CD4-positive, alpha-beta T cell treated with Interleukin-4 for 4 hours (primary cell): ENCODE measurements around the gene CTTNBP2.
A peak's percentile ranks its signal among the peaks of the same experiment; 100 is the strongest.
"Not testable (repeated sequence)": the region's sequence is repeated elsewhere in the genome, so short reads cannot be mapped to it uniquely, and the experiment has no call there.

Experiments used
- DNase-seq: peaks from one replicate; pipeline ENCODE4 v3.0.0-alpha.2; 2020

The CTTNBP2 gene

GRCh38 chr7:117728890-117729624, 144.2 kb downstream of the CTTNBP2 start:
- DNase-seq, result no peak

DNA sequence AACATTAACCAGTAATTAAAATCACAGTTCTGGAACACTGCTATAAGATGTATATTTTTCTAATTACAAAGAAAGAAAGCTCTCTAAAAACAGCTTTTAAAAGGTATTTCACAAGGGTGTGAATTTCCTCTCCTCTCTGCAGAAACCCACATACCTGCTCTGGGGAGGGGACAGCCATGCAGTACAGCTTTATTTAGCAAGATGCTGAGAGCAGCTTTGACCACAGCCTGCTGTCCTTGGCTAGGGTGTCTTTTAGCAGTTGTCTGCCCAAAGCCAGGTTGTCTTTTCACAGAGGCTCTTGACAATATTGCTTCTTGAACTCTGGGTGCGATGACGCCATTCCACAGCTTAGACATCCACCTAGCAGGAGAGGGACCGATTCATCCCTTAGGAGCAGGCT, 148.3 kb downstream of the CTTNBP2 start:
- DNase-seq, result no peak

GRCh38 chr7:117719377-117719776, 153.9 kb downstream of the CTTNBP2 start:
- no peak for DNase-seq

DNA sequence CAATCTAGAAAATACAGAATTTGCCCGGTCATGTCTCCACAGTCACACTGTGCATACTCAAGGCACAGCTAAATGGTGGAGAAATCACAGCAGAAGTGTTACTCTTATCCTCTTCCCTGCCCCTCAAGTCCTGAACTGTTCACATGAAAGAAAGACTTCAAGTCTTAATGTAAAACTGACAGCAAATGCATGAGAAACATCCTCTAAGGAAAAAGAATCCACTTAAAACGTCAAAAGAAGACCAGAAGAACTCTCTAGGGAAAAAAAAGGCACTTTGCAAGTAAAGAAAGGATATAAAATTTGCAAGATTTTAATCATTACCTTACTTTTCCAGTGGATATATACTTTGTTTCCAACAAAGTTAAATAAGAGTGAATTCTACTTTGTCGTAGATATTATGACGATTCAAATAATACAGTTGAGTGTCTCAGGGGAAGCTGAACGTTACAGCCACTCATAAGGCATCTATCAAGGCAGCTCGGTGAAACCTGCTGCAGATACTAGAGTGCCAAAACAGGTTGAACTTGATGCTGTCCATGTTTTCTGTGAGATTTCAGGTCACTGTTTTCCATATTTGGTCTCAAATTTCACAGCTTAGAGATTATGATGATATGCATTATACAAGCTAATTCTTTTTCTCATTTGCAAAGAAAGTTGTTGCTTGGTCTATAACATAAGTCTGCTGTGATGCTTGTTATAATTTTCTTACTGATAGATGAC, 155.0 kb downstream of the CTTNBP2 start:
- DNase-seq, result no peak

DNA sequence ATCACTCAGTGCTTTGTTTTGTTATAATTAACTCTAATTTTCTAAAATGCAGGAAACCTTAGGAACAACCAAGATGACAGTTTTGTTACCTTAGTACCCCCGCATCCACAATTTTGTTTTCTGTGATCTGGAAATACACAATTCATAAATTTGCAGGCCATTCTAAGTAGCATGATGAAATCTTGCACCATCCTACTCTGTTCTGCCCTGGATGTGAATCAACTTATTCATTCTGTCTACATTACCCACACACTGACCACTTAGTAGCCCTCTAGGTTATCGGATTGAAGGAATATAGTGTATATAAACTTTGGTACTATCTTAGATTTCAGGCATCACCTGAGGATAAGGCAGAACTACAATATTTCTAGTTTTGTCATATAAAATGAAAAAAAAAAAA, 155.9 kb downstream of the CTTNBP2 start:
- no peak for DNase-seq

GRCh38 chr7:117716707-117717299, 156.4 kb downstream of the CTTNBP2 start:
- DNase-seq, result no peak

DNA sequence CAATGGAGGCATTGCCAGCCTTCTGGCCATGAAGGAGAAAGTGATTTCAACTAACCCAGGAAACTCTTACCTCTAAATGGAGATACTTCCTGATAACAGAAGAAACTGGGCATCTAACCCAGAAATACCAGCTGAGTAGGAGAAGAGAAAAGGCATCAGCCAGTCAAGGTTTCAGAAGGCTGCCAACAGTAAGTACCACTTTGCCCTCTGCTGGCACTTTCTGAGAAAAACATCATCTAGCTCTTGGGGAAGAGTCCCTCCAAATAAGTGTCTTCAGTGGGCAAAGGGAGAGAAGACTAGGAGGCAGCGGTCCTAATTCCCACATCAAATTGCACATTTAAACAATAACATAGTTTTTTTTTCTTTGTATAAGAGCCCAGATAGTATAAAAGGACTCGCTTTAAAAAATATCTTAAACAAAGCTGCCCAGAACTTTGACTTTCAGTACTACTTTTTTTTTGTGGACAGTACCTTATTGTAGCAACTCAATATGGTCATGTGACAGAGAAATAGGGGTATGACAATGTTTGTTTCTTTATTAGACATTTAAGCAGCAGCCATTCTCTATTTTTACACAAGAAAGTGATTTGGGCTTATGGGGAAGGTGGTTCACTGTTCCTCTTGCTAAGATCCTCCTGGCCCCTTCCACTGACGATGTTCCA, 157.3 kb downstream of the CTTNBP2 start:
- DNase-seq, result peak; percentile 3

DNA sequence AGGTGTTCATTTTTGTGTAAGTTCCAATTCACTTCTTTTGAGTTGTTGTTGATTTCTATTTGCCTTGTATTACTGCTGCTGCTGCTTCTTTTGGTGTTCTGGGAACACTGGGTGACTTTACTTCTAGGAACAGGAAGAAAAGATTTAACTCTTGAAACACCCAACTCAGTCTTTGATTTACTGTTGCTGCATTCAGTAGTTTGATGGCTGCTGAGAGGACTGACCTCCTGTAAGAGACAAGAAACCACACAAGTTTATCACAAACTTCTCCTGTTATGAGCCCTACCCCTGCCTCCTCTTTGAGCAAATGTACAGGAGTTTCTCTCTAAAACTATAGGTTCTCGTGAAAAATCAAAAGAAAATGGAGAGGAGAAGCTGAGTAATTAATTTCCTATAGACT, 161.7 kb downstream of the CTTNBP2 start:
- no peak for DNase-seq

GRCh38 chr7:117708173-117708572, 165.1 kb downstream of the CTTNBP2 start:
- DNase-seq, result not testable (repeated sequence)

GRCh38 chr7:117707080-117707479, 166.2 kb downstream of the CTTNBP2 start:
- no peak for DNase-seq

GRCh38 chr7:117706210-117706609, 167.0 kb downstream of the CTTNBP2 start:
- DNase-seq, result no peak

DNA sequence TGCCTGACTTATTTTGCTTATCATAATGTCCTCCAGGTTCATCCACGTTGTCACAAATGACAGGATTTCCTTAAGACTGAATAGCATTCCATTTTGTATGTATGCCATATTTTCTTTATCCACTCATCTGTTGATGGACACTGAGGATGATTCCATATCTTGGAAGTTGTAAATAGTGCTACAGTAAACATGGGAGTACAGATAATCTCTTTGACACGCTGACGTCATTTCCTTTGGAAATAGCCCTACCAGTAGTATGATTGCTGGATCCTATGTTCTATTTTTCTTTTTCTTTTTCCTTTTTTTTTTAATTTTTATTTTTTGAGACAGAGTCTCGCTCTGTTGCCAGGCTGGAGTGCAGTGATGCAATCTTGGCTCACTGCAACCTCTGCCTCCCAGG, 167.6 kb downstream of the CTTNBP2 start:
- no peak for DNase-seq

GRCh38 chr7:117704063-117704462, 169.2 kb downstream of the CTTNBP2 start:
- DNase-seq, result no peak

- no peak for DNase-seq
Measured at GRCh38 chr7:117698018-117698417, 175.2 kb downstream of the CTTNBP2 start.

DNA sequence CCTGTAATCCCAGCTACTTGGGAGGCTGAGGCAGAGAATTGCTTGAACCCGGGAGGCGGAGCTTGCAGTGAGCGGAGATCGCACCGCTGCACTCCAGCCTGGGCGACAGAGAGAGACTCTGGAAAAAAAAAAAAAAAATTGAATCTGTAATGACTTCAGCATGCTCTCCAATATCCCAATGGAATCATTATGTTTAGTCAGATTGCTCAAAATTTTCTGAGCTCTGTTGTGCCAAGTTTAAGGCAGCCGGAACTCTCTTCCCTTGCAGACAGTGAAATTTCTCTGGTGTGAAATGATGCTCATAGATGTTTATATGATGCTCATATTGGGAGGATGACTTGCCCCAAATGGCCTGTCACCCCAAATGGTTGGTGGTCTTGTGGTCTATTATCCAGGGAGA, 180.9 kb downstream of the CTTNBP2 start:
- DNase-seq, result no peak

DNA sequence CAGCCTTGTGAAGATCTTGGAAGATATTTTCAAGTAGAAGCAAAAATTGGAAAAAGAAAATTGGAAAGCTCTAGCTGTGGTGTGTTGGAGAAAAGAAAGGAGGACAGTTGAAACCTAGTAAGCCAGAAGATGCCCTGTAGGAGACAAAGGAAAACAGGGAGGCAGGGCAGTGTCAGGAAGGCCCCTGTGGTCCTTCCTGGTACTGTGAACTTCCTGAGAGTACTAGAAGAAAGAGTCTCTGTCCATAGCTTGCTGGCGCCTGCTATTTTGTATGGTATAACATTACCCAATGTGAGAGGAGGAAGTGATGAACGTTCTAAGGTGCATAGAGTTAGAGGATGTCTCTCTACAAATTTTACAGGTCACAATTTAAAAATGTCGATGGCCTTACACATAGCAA, 183.1 kb downstream of the CTTNBP2 start:
- no peak for DNase-seq

DNA sequence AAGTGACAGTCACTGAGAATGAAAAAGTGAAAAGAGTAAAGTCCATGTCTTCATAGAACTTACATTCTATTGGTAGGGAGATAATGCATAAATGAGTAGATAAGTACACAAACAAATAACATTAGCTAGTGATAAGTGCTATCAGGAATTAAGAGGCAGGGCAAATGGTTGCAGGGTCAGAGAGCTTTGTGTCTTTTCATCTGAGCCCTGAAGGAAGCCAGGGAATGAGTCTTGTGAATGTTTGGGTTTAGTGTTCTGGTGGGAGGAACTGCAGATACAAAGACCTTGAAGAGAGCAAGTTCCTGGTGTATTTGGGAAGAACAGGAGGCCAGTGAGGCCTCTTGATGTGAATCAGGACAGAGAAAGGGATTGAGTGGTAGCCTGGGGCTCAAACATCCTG, 183.8 kb downstream of the CTTNBP2 start:
- no peak for DNase-seq

DNA sequence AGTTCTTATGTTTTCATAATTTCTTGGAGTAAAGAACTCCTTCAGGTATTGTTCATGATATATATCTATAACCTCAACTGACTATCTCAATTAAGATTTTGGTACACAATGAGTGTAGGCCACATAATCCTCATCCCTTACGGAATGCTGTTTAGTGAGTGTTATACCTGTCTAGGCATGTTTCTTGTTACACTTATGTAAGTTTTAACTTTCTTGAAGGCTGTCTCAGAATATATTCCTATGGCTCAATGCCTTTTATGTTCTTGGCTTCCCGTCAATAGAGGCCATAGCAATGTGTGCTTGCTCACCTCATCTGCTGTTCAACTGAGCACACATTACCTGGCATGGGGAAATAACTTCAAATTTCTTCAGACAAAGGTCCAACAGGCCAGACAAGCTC, 185.1 kb downstream of the CTTNBP2 start:
- no peak for DNase-seq

DNA sequence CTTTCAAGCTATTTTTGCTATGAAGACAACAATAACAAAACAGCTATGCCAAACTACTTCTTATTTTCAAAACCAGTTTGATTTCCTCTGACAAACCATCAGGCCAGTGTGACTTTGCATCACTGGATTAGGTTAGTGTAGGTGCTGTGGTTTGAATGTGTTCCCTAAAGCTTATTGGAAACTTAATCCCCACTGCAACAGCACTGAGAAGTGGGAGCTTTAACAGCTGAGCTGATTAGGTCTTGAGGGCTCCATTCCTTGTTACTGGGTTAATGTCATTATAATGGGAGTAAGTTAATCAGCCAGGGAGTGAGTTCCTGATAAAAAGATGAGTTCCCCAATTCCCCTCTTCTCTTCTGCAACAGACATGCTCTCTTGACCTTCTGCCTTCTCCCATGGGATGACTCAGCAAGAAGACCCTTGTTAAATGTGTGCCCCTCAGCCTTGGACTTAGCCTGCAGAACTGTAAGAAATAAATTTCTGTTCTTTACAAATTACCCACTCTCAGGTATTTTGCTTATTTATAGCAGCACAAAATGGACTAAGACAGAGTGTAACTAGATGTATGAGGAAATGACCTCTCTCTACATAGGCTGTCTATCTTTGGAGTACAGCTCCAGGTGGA, 186.8 kb downstream of the CTTNBP2 start:
- DNase-seq, result no peak

- DNase-seq, result no peak
Measured at GRCh38 chr7:117685795-117686194, 187.4 kb downstream of the CTTNBP2 start.

DNA sequence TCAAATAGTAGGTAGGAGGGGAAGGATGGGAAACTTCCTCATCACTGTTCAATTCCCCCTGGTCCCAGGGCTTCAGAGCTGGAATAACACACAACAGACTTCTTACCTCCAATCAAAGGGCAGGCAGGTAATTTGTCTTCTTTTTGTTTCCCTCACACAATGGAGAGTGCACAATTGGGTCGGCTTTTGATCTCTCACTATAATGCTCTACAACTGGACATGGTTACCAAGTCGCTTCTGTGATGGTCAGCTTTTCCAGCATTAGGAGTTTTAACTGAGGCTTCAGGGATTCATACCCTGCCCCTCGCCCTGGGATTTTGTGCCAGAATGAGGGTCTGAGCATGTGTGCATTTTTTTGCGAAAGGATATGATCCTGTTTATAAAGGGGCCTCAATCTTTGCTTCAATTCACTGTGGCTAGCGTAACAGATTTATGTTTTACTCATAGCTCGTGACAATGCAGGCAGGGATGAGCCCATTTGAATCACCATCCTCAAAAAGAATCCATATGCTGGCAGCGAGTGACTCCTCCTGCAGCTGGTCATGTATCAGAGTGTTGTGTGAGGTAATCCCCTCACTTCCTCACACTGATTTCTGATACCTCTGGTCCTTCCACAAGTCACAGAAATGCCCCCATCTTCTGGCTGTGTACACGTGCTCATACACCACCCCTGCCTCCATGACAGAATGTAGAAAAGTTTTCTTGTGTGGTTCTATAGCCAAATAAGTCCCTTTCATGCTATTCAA, 189.6 kb downstream of the CTTNBP2 start:
- DNase-seq, result no peak

DNA sequence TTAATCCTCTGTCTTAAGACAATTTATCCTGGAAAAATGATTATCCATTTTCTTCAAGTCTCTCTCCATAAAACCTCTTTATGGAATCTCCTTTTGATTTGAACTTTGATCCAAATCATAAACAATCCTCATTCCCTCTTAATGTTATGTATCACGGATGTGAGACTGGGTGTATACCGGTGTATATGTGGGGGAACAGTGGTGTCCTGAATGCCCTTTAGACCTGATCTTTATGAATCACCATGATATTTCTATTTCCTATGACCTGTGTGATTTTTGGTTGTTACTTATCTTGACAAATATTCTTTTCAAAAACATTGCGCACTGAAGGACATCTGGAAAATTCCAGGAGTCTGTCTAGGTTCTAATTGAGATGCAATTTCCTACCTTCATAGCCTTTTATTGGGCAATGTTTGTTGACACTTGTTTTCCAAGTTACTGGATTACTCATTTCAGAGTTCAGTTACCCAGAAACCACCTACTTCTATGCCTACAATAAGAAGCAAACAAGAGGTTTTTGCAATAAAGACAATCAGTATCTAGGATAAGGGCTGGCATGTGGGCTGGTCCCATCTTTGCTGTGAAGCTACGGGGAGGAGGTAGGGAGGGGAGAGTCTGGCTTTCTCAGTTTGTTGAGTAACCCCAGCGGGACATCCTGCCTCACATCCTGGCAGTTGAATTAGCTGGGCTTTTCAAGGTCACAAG, 190.4 kb downstream of the CTTNBP2 start:
- no peak for DNase-seq
